Psoas muscle (tissue), 8 donors: ENCODE measurements around the gene ZNF575. TPM values are rescaled to one million over a fixed set of nuclear protein-coding genes. Genes with fewer than 3 reads are reported as not detected.

Experiments used
- ATAC-seq, 4 donors: fragments of 200-7000 bp; cut with Tn5 transposase; one replicate each; pipeline ENCODE4 v1.9.1; 2020; ENCODE audit warnings: moderate library complexity in 3 of 4, mild to moderate bottlenecking in 2 of 4
- DNase-seq, 2 donors: peaks; one replicate each; pipeline ENCODE4 v3.0.0-alpha.2; 2020
- H3K27ac ChIP-seq: fragments of 200-600 bp; one replicate; pipeline ENCODE4 v1.8.0; 2022
- H3K27me3 ChIP-seq, 3 donors: fragments of 200-600 bp in 1 of 3; one replicate each; pipeline versions ENCODE4 v1.6.1 to v1.8.0; 2013 to 2022; ENCODE audit warnings: low read length in 2 of 3, mild to moderate bottlenecking in 2 of 3, moderate library complexity in 1 of 3; ENCODE audit not compliant: insufficient read depth in 3 of 3
- H3K36me3 ChIP-seq, 2 donors: fragments of 200-600 bp in 1 of 2; one replicate each; pipeline versions ENCODE4 v1.6.1 to v1.8.0; 2013 to 2022; ENCODE audit warnings: low read depth in 1 of 2, mild to moderate bottlenecking in 1 of 2, moderate library complexity in 1 of 2; ENCODE audit not compliant: insufficient read depth in 1 of 2
- H3K4me1 ChIP-seq: fragments of 200-600 bp; one replicate; pipeline ENCODE4 v1.8.0; 2022
- H3K4me3 ChIP-seq: fragments of 200-600 bp; one replicate; pipeline ENCODE4 v1.8.0; 2022; ENCODE audit warnings: mild to moderate bottlenecking
- H3K9me3 ChIP-seq: fragments of 200-600 bp; one replicate; pipeline ENCODE4 v1.8.0; 2022
- WGBS, 3 donors: extraction: QIAGEN DNeasy Blood & Tissue Kit; methylation state at CpG; one replicate each; pipeline versions ENCODE4 v1.1.6 to v1.1.7; 2013; 5-methylcytosine and 5-hydroxymethylcytosine counted together
- intact Hi-C, 2 donors: fragments of 100-400 bp; cut with DNase I; formaldehyde crosslinking; loops; one replicate each; pipeline versions ENCODE4 v1.11.0 to v1.14.2; 2022
- polyA plus RNA-seq, 3 donors: library from polyadenylated mRNA; stranded (reverse); fragments of 200-250 nt; gene quantifications; one replicate each; pipeline ENCODE4 v1.2.3, GENCODE V29; 2013
- total RNA-seq, 4 donors: library from RNA; stranded (reverse); fragmentation: NEBNext Ultra II Directional in 2 of 4; extraction: Animal tissue kit (Norgen Biotek cat#: 25700) in 2 of 4; gene quantifications; one replicate each; pipeline versions ENCODE4 v1.2.1 to v1.2.4, GENCODE V29; 2021 to 2023
- TF ChIP-seq, protein P1 (sequence below): fragments of 200-600 bp; IDR thresholded peaks from one replicate; pipeline ENCODE4 v1.8.0; 2022; ENCODE audit warnings: antibody characterized with exemption
- donor health status: healthy with polysubstance abuse.
- donor health status: DM: no; HTN: no; CAD: no; lungs with moderate emphysema.
- donor health status: Bipolar disorder and iron deficiency.
- donor health status: healthy.
- donor health status: DM: yes; HTN: yes; CAD: no.
- donor health status: DM: no; HTN: no; CAD: no.
- donor health status: DM: no; HTN: no; CAD: no.
- donor health status: DM: yes; HTN: yes; CAD: no.

ZNF575 gene
- total and polyA plus RNA-seq, 7 donors, result 0.23 to 1.6 (median 1.0) TPM

DNA sequence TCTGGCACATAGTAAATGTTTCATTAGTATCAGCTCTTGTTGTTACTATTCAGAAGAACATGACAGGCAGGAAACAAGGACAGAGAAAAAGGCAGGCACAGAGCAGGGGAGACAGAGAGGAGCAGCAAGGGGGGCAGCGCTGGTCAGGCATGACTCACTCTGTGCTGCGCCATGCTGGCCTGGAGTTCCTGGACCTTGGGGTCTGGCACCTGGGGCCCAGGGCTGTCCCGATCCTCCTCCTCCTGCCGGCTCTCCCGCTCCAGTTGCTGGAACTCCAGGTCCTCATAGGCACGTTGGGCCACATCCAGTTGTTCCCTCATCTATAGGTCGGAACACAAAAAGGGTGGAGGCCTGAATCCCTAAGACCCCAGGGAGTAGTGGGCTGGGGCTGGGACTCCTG lies 36.0 kb upstream of the ZNF575 start:
- no peaks in the 10 kb centered on the region for H3K27me3 ChIP-seq
- H3K4me1 ChIP-seq, result no peaks in the 10 kb centered on the region
- no peak for ATAC-seq
- no peaks in the 10 kb centered on the region for H3K9me3 ChIP-seq
- H3K27ac ChIP-seq, result no peak overlapping the region
- WGBS, 3 donors, result 95 to 97% (median 96%) methylated on average over 7 of the region's 7 CpGs
- intact Hi-C loops, result no loop called here
- TF ChIP-seq, protein P1, sequence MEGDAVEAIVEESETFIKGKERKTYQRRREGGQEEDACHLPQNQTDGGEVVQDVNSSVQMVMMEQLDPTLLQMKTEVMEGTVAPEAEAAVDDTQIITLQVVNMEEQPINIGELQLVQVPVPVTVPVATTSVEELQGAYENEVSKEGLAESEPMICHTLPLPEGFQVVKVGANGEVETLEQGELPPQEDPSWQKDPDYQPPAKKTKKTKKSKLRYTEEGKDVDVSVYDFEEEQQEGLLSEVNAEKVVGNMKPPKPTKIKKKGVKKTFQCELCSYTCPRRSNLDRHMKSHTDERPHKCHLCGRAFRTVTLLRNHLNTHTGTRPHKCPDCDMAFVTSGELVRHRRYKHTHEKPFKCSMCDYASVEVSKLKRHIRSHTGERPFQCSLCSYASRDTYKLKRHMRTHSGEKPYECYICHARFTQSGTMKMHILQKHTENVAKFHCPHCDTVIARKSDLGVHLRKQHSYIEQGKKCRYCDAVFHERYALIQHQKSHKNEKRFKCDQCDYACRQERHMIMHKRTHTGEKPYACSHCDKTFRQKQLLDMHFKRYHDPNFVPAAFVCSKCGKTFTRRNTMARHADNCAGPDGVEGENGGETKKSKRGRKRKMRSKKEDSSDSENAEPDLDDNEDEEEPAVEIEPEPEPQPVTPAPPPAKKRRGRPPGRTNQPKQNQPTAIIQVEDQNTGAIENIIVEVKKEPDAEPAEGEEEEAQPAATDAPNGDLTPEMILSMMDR, result no peak
- H3K4me3 ChIP-seq, result no peak overlapping the region
- no peak for DNase-seq
- H3K36me3 ChIP-seq, result peaks cover 0 to 44% of the 10 kb centered on the region in 2 donors

DNA sequence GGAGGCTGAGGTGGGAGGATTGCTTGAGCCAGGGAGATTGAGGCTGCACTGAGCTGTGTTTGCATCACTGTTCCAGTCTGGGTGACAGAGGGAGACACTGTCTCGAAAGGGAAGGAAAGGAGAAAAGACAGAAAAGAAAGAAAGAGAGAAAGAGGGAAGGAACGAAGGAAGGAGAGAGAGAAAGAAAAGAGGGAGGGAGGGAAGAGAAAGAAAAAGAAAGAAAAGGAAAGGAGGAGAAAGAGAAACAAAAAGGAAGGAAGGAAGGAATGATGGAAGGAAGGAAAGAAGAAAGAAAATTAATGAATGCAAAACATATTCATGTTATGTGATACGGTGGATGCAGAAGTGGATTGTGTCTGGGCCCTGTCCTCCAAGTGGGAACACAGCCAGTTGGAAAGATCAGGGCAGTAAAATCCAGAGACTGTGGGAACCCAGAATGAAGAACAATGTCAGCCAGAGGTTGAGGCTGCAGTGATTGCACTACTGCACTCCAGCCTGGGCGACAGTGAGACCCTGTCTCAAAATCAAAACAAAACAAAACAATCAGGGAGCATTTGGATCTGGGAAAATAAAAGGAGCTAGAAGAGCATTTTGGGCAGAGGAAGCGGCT lies 34.6 kb upstream of the ZNF575 start:
- Histone ChIP-seq H3K4me3 (no peak overlapping the region), H3K36me3 (peaks cover 0 to 45% of the 10 kb centered on the region in 2 donors), H3K27me3 (no peaks in the 10 kb centered on the region), H3K4me1 (peaks cover 6% of the 10 kb centered on the region), H3K9me3 (no peaks in the 10 kb centered on the region), H3K27ac (no peak overlapping the region)
- intact Hi-C loops, result no loop called here
- DNase-seq (no peak), ATAC-seq (no peak)
- WGBS, 3 donors, result 57 to 62% (median 60%) methylated on average over 5 of the region's 5 CpGs
- TF ChIP-seq, protein P1, result no peak

DNA sequence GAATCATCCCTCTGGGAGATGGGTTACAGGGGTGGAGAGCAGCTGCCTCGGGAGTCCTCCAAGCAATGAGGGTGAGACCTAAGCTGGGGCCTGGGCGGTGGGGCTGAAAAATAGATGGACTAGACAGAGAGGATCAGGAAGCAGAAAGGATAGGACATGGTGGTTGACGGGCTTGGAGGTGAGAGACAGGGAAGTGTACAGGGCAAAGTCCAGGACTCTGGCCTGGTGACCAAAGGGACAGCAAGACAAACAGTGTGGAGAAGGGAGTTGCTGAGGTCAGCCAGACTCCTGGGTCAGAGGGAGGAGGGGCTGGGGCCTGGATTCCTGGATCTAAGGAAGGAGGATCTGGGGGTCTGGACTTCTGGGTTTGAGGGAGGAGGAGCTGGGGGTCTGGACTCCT lies 33.9 kb upstream of the ZNF575 start:
- Histone ChIP-seq H3K4me1 (peaks cover 8% of the 10 kb centered on the region), H3K27ac (no peak overlapping the region), H3K9me3 (no peaks in the 10 kb centered on the region), H3K27me3 (no peaks in the 10 kb centered on the region), H3K4me3 (no peak overlapping the region), H3K36me3 (peaks cover 0 to 45% of the 10 kb centered on the region in 2 donors)
- ATAC-seq (no peak), DNase-seq (no peak)
- TF ChIP-seq, protein P1, result no peak
- intact Hi-C loops, result no loop called here
- 51 to 93% (median 60%) methylated on average over 3 of the region's 3 CpGs for WGBS, 3 donors

DNA sequence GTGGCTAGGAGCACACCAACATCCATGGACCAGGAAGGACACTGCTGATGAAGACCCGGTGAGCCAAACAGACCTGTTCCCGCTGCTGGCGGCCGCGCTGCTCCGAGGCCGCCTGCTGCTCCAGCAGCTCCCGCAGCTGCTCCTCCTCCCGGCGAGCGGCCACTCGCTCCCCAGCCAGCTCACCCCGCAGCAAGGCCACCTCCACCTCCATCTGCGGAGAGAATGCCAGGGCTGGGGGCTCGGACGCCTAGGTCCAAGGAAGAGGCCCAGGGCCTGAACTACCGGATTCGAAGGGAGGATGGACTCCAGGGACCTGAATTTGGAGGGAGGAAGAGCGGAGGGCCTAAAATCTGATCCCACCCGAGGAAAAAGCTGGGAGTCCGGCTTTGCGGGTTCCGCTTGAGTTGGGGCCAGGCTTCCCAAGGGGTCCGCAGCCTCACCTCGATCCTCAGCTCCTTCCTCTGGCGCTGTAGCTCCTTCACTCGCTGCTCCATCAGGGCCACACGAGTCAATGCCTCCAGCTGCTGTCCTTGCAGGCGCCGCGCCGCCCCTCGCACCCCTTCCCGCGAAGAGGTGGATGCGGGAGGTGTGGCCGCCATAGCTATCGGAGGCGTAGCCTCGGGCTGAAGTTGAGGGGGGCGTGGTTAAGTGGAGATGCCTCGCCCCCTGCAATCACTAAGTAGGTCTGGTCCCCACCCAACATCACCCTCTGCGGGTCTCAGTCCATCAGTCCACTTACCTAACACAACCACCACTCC lies 31.1 kb upstream of the ZNF575 start:
- Histone ChIP-seq H3K4me3 (no peak overlapping the region), H3K36me3 (peaks cover 0 to 25% of the 10 kb centered on the region in 2 donors), H3K4me1 (peaks cover 11% of the 10 kb centered on the region), H3K27ac (no peak overlapping the region), H3K27me3 (no peaks in the 10 kb centered on the region), H3K9me3 (no peaks in the 10 kb centered on the region)
- no peak for DNase-seq
- intact Hi-C loops, result loop anchor here (5.0 kb wide), 2 partner anchors 35 to 40 kb away; partner anchors contain the start of gene LYPD3 (in 1 of the 2)
- no peak for ATAC-seq
- 70 to 75% (median 73%) methylated on average over 43 of the region's 43 CpGs for WGBS, 3 donors
- TF ChIP-seq, protein P1, result no peak
